GM12872 (cell line): Measurements from ENCODE around the gene GDNF.

ENCODE experiments used
- CTCF ChIP-seq: IDR thresholded peaks from 3 replicates; pipeline ENCODE4 v1.5.1; 2011; ENCODE audit warnings: low read depth, mild to moderate bottlenecking, low read length, moderate library complexity; ENCODE audit not compliant: insufficient read depth

The GDNF gene

GRCh38 chr5:37787742-37788141, 52.1 kb downstream of the GDNF start:
- TF ChIP-seq CTCF: no peak

GRCh38 chr5:37786862-37787519, 52.9 kb downstream of the GDNF start:
- TF ChIP-seq CTCF: no peak

GRCh38 chr5:37786416-37786815, 53.4 kb downstream of the GDNF start:
- no peak for TF ChIP-seq CTCF

GRCh38 chr5:37777432-37778130, 62.3 kb downstream of the GDNF start:
- TF ChIP-seq CTCF: no peak

GRCh38 chr5:37776826-37777225, 63.0 kb downstream of the GDNF start:
- TF ChIP-seq CTCF: no peak

- TF ChIP-seq CTCF: peak; percentile 66
Observed at GRCh38 chr5:37774912-37775483, 64.8 kb downstream of the GDNF start.

GRCh38 chr5:37773809-37774208, 66.0 kb downstream of the GDNF start:
- no peak for TF ChIP-seq CTCF
